K562 (cell line): Measurements from ENCODE around the gene MLIP. TPM values are rescaled to one million over a fixed set of nuclear protein-coding genes. Genes with fewer than 3 reads are reported as not detected.
"Not testable (repeated sequence)": the region's sequence is repeated elsewhere in the genome, so short reads cannot be mapped to it uniquely, and the experiment has no call there.

Experiments used
- ATAC-seq: fragments of 200-7000 bp; cut with Tn5 transposase; 3 replicates; pipeline ENCODE4 v1.9.1; 2020; ENCODE audit warnings: moderate library complexity
- BruUV-seq: library from RNA; stranded (reverse); fragments of 400-500 nt; replicated peaks from 2 replicates; lab custom pipeline; 2021; lab: Mats Ljungman, UMichigan
- CTCF ChIA-PET: fragments of 300-600 bp; formaldehyde crosslinking; extraction: SDS; loops from one replicate; lab custom pipeline; 2021; ENCODE audit warnings: low intra/inter-chr PET ratio; lab: Yijun Ruan, JAX
- POLR2A ChIA-PET: fragments of 300-600, 350-650 bp; sonication (Branson Sonifier 250); formaldehyde crosslinking; extraction: SDS; loops from one replicate; lab custom pipeline; 2021; ENCODE audit warnings: antibody characterized with exemption, inconsistent platforms; lab: Yijun Ruan, JAX
- DNase-seq, 4 experiments: peaks; one replicate each; pipeline versions ENCODE4 v3.0.0 to v3.0.0-alpha.2; 2011 to 2018; ENCODE audit warnings: low spot score in 3 of 4, mixed read lengths in 3 of 4; ENCODE audit errors: extremely low read depth in 1 of 4
- FAIRE-seq: peaks from 2 replicates; lab custom pipeline; 2011; peaks lifted over from hg19 to GRCh38; lab: Jason Lieb, UNC
- H2AFZ ChIP-seq: 2 replicates; pipeline ENCODE4 v1.6.0; 2011; ENCODE audit warnings: low read depth, low read length, control low read depth, inconsistent platforms
- H3K27ac ChIP-seq: fragments of 200-600 bp; 3 replicates; pipeline ENCODE4 v1.8.0; 2011; ENCODE audit warnings: low read depth, mild to moderate bottlenecking, control low read depth, inconsistent platforms, low read length, moderate library complexity, mixed read lengths; ENCODE audit errors: extremely low read depth
- H3K27me3 ChIP-seq, 2 experiments: fragments of 300-600 bp in 1 of 2; 2 replicates in 1 of 2; 3 replicates in 1 of 2; pipeline versions ENCODE4 v1.6.0 to v1.8.0; 2011; ENCODE audit warnings: inconsistent platforms in 2 of 2, low read length in 2 of 2, mild to moderate bottlenecking in 1 of 2, mixed read lengths in 1 of 2, moderate library complexity in 1 of 2; ENCODE audit not compliant: control insufficient read depth in 2 of 2, insufficient read depth in 2 of 2
- H3K36me3 ChIP-seq: fragments of 300-600 bp; 3 replicates; pipeline ENCODE4 v1.8.0; 2011; ENCODE audit warnings: mild to moderate bottlenecking, low read length, inconsistent platforms; ENCODE audit not compliant: control insufficient read depth, insufficient read depth
- H3K4me1 ChIP-seq, 2 experiments: fragments of 200-600 bp in 1 of 2; replicated peaks in 1 of 2; 2 replicates in 1 of 2; 3 replicates in 1 of 2; pipeline versions ENCODE4 v1.5.1 to v1.8.0; 2011; ENCODE audit warnings: inconsistent platforms in 2 of 2, low read length in 2 of 2, mild to moderate bottlenecking in 1 of 2, mixed read lengths in 1 of 2, moderate library complexity in 1 of 2; ENCODE audit not compliant: control insufficient read depth in 2 of 2, insufficient read depth in 2 of 2
- H3K4me2 ChIP-seq: 2 replicates; pipeline ENCODE4 v1.6.1; 2011; ENCODE audit warnings: low read length, control low read depth, inconsistent platforms, mixed read lengths; ENCODE audit not compliant: insufficient read depth
- H3K4me3 ChIP-seq: fragments of 200-600 bp; sonication (generic), shearing (Covaris generic); 2 replicates; pipeline ENCODE4 v1.5.1; 2016; ENCODE audit warnings: control low read depth, inconsistent platforms
- H3K79me2 ChIP-seq: fragments of 200-600 bp; 3 replicates; pipeline ENCODE4 v1.8.0; 2011; ENCODE audit warnings: low read length, inconsistent platforms; ENCODE audit not compliant: control insufficient read depth, insufficient read depth
- H3K9ac ChIP-seq, 2 experiments: 2 replicates each; pipeline versions ENCODE4 v1.6.0 to v1.6.1; 2011; ENCODE audit warnings: low read depth in 2 of 2, low read length in 2 of 2, control low read depth in 1 of 2, inconsistent platforms in 1 of 2, mild to moderate bottlenecking in 1 of 2, mixed read lengths in 1 of 2; ENCODE audit not compliant: insufficient read depth in 1 of 2
- H3K9me1 ChIP-seq: one replicate; pipeline ENCODE4 v1.6.0; 2011; ENCODE audit warnings: inconsistent platforms, mild to moderate bottlenecking, low read length, moderate library complexity; ENCODE audit not compliant: control insufficient read depth, insufficient read depth
- H3K9me3 ChIP-seq: replicated peaks from 2 replicates; pipeline ENCODE4 v1.5.1; 2011; ENCODE audit warnings: low read depth, low read length, inconsistent platforms; ENCODE audit not compliant: control insufficient read depth, insufficient read depth
- H4K20me1 ChIP-seq: replicated peaks from 2 replicates; pipeline ENCODE4 v1.6.1; 2011; ENCODE audit warnings: low read length, inconsistent platforms, mixed read lengths; ENCODE audit not compliant: control insufficient read depth, insufficient read depth
- RNF219 ChIP-seq: fragments of 250-450 bp; sonication (Bioruptor Pico); IDR thresholded peaks from 2 replicates; pipeline ENCODE4 v1.5.0; 2022; ENCODE audit warnings: mild to moderate bottlenecking
- WGBS: fragments of 100-300 bp; shearing (Covaris generic); methylation state at CpG from one replicate; pipeline ENCODE4 v1.1.6; 2016; ENCODE audit warnings: low coverage, mixed read lengths; ENCODE audit not compliant: insufficient coverage; ENCODE audit errors: missing lambda C conversion rate; 5-methylcytosine and 5-hydroxymethylcytosine counted together
- in situ Hi-C: fragments of 300-500 bp; cut with MboI; formaldehyde crosslinking; loops from 4 replicates; pipeline ENCODE4 v1.15.0; 2018; ENCODE audit warnings: inconsistent platforms, mixed read lengths
- intact Hi-C: fragments of 100-400 bp; cut with micrococcal nuclease; formaldehyde crosslinking; loops from 2 replicates; pipeline ENCODE4 v1.14.2; 2022
- polyA plus RNA-seq, 8 experiments: library from polyadenylated mRNA; depleted of rRNA in 4 of 8; stranded (reverse) in 5 of 8; unstranded in 3 of 8; fragments of >200 nt; fragmentation: Nextera tagmentation in 2 of 8; fragmentation: Illumina TruSeq in 1 of 8; extraction: Ambion mirVana in 2 of 8; extraction: Trizol in 1 of 8; gene quantifications; 2 replicates each; pipeline versions ENCODE4 v1.2.1 to v1.2.3, GENCODE V29; 2011 to 2014; ENCODE audit warnings: inconsistent platforms in 1 of 8, missing spikeins in 1 of 8
- total RNA-seq, 7 experiments: library from RNA; depleted of rRNA in 6 of 7; stranded (reverse); fragments of >200 nt in 6 of 7; fragmentation: Illumina TruSeq in 2 of 7; extraction: Trizol in 2 of 7; gene quantifications; 2 replicates each; pipeline versions ENCODE4 v1.2.1 to v1.2.3, GENCODE V29; 2011 to 2021; ENCODE audit warnings: low replicate concordance in 1 of 7
- TF ChIP-seq, protein P1 (sequence below): sonication (generic); formaldehyde crosslinking; IDR thresholded peaks from 2 replicates; pipeline ENCODE4 v1.8.1; 2023; ENCODE audit warnings: mild to moderate bottlenecking, missing genetic modification reagents

The MLIP gene
- total and polyA plus RNA-seq, 9 of the 15 experiments (the other 6 are each of a cell fraction or from before 2014, with no cell fraction given), result not detected

DNA sequence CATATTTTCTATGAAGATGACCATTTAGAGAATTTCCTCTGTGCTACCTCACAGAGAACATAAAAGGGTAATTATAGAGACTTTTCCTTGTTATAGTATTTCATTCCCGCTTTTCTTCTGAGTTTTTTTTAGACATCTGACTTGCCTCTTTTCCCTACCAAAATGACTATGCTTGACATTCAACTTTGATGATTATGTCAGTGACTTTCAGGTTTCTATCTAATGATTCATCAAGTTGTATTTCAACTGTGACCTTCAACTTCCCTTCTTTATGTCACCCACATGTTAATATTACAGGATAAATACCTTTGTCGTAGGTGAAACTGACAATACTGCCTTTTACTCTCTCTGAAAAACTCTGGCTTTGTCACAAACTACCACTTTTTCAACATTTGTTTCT lies 95.3 kb downstream of the MLIP start (continued):
- TF ChIP-seq RNF219 (CRISPR knock-in tag), result no peak
- TF ChIP-seq, protein P1, sequence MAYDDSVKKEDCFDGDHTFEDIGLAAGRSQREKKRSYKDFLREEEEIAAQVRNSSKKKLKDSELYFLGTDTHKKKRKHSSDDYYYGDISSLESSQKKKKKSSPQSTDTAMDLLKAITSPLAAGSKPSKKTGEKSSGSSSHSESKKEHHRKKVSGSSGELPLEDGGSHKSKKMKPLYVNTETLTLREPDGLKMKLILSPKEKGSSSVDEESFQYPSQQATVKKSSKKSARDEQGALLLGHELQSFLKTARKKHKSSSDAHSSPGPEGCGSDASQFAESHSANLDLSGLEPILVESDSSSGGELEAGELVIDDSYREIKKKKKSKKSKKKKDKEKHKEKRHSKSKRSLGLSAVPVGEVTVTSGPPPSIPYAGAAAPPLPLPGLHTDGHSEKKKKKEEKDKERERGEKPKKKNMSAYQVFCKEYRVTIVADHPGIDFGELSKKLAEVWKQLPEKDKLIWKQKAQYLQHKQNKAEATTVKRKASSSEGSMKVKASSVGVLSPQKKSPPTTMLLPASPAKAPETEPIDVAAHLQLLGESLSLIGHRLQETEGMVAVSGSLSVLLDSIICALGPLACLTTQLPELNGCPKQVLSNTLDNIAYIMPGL (CRISPR knock-in tag), result no peak
- TF ChIP-seq, all 486 proteins: peak for 0

DNA sequence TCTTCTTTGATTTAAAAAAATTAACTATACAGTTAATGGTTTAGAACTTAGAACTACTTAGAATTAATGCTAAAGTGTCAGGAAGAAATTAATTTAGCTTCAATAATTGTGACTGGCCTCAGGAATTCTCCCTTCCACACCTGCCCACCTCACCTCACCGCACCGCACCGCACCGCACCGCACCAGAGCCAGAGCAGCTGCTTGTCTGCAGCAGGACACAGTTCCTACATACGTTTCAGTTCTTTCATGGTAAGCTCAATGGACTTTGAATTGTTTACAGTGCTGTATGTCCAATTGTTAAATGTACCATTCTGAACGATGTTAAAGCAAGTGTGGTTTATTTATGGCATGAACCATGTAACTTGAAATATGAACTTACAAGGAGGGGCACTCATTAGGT lies 98.7 kb downstream of the MLIP start:
- H3K4me1 ChIP-seq, H4K20me1 ChIP-seq, FAIRE-seq, POLR2A ChIA-PET, H3K4me3 ChIP-seq, BruUV-seq, DNase-seq, H3K9me1 ChIP-seq, H3K36me3 ChIP-seq, H3K9ac ChIP-seq, H3K27ac ChIP-seq, H3K79me2 ChIP-seq, H2AFZ ChIP-seq, H3K4me2 ChIP-seq, H3K27me3 ChIP-seq, H3K9me3 ChIP-seq, in situ Hi-C loops, intact Hi-C loops, ATAC-seq, CTCF ChIA-PET: not testable (repeated sequence)
- WGBS, result 13% methylated on average over 3 of the region's 7 CpGs
